Thyroid gland (tissue), 4 donors: ENCODE data around the gene SIN3B.

ENCODE experiments used
- POLR2A ChIP-seq, 2 donors: fragments of 450-650 bp; IDR thresholded peaks; one replicate each; pipeline ENCODE4 v1.6.1; 2017; ENCODE audit warnings: antibody characterized with exemption in 2 of 2, mild to moderate bottlenecking in 2 of 2, moderate library complexity in 1 of 2
- TF ChIP-seq, protein P1 (sequence below), 6 experiments: fragments of 200-600 bp in 3 of 6; fragments of 450-650 bp in 3 of 6; sonication (generic) in 3 of 6; IDR thresholded peaks; one replicate each; pipeline ENCODE4 v1.5.1; 2016 to 2019; ENCODE audit warnings: antibody characterized with exemption in 6 of 6, mild to moderate bottlenecking in 2 of 6, inconsistent platforms in 1 of 6, moderate library complexity in 1 of 6

GRCh38 chr19:16782719-16783118, 46.5 kb upstream of the SIN3B start:
- no peak for TF ChIP-seq POLR2A (IDR thresholded peaks at IDR 0.05)
- TF ChIP-seq, protein P1, sequence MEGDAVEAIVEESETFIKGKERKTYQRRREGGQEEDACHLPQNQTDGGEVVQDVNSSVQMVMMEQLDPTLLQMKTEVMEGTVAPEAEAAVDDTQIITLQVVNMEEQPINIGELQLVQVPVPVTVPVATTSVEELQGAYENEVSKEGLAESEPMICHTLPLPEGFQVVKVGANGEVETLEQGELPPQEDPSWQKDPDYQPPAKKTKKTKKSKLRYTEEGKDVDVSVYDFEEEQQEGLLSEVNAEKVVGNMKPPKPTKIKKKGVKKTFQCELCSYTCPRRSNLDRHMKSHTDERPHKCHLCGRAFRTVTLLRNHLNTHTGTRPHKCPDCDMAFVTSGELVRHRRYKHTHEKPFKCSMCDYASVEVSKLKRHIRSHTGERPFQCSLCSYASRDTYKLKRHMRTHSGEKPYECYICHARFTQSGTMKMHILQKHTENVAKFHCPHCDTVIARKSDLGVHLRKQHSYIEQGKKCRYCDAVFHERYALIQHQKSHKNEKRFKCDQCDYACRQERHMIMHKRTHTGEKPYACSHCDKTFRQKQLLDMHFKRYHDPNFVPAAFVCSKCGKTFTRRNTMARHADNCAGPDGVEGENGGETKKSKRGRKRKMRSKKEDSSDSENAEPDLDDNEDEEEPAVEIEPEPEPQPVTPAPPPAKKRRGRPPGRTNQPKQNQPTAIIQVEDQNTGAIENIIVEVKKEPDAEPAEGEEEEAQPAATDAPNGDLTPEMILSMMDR (IDR thresholded peaks at IDR 0.05) = no peak
